Vagina (tissue), 2 donors: ENCODE data around the gene PTPN2.

Source experiments
- POLR2A ChIP-seq, 2 donors: fragments of 450-650 bp; IDR thresholded peaks; one replicate each; pipeline ENCODE4 v1.6.1; 2017; ENCODE audit warnings: antibody characterized with exemption in 2 of 2, mild to moderate bottlenecking in 2 of 2, moderate library complexity in 2 of 2
- TF ChIP-seq, protein P1 (sequence below), 3 experiments: fragments of 450-650 bp in 2 of 3; fragments of 200-600 bp in 1 of 3; sonication (generic) in 1 of 3; IDR thresholded peaks; one replicate each; pipeline ENCODE4 v1.5.1; 2017 to 2019; ENCODE audit warnings: antibody characterized with exemption in 3 of 3, mild to moderate bottlenecking in 2 of 3, moderate library complexity in 2 of 3

GRCh38 chr18:12769644-12770440 lies 114.2 kb downstream of the PTPN2 start:
- TF ChIP-seq POLR2A (IDR thresholded peaks at IDR 0.05): no peak
- TF ChIP-seq, protein P1, sequence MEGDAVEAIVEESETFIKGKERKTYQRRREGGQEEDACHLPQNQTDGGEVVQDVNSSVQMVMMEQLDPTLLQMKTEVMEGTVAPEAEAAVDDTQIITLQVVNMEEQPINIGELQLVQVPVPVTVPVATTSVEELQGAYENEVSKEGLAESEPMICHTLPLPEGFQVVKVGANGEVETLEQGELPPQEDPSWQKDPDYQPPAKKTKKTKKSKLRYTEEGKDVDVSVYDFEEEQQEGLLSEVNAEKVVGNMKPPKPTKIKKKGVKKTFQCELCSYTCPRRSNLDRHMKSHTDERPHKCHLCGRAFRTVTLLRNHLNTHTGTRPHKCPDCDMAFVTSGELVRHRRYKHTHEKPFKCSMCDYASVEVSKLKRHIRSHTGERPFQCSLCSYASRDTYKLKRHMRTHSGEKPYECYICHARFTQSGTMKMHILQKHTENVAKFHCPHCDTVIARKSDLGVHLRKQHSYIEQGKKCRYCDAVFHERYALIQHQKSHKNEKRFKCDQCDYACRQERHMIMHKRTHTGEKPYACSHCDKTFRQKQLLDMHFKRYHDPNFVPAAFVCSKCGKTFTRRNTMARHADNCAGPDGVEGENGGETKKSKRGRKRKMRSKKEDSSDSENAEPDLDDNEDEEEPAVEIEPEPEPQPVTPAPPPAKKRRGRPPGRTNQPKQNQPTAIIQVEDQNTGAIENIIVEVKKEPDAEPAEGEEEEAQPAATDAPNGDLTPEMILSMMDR (IDR thresholded peaks at IDR 0.05): no peak
